Omental fat pad (tissue), 4 donors: ENCODE results near the gene NPDC1. TPM values are rescaled to one million over a fixed set of nuclear protein-coding genes. Genes with fewer than 3 reads are reported as not detected.
A peak's percentile ranks its signal among the peaks of the same experiment; 100 is the strongest.

Source experiments
- ATAC-seq: fragments of 150-250 bp; one replicate; pipeline ENCODE4 v1.9.1; 2016; ENCODE audit warnings: mild to moderate bottlenecking, moderate library complexity; ENCODE audit not compliant: low FRiP score
- DNase-seq: peaks from one replicate; pipeline ENCODE4 v3.0.0-alpha.2; 2019; ENCODE audit warnings: low spot score
- total RNA-seq, 4 donors: library from RNA; depleted of rRNA; stranded (reverse); fragments of >200 nt; gene quantifications; one replicate each; pipeline ENCODE4 v1.1.0, GENCODE V29; 2016
- TF ChIP-seq, protein P1 (sequence below), 3 donors: fragments of 450-650 bp; IDR thresholded peaks; one replicate each; pipeline ENCODE4 v1.5.1; 2016 to 2017; ENCODE audit warnings: antibody characterized with exemption in 3 of 3, mild to moderate bottlenecking in 3 of 3, moderate library complexity in 2 of 3

NPDC1 gene
- total RNA-seq, 4 donors from 2014 or later, result 37.2 to 70.5 (median 58.5) TPM

DNA sequence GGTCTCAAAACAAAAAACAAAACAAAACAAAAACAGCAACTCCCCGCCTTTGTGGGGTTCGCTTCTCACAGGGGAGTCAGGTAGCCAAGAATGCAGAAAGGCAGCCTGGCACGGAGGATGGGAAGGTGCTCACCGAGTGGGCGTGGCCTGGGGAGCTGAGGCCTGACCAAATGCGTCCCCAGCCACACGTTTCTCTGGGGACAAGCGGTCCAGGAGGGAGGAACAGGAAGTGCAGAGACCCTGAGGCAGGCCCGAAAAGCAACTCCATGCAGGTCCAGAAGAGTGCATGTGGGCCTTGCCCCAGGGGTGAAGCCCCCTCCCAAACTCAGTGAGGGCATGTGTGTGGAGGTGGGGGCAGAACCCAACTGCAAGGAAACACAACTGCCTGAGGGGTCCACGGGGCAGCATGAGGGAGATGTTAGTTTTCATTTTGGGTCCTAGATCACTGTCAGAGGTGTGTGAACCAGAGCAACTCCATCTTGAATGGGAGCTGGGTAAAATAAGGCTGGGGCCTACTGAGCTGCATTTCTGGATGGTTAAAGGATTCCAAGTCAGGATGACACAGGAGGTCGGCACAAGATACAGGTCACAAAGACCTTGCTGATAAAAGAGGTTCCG is 28.8 kb upstream of the NPDC1 start:
- TF ChIP-seq, protein P1, sequence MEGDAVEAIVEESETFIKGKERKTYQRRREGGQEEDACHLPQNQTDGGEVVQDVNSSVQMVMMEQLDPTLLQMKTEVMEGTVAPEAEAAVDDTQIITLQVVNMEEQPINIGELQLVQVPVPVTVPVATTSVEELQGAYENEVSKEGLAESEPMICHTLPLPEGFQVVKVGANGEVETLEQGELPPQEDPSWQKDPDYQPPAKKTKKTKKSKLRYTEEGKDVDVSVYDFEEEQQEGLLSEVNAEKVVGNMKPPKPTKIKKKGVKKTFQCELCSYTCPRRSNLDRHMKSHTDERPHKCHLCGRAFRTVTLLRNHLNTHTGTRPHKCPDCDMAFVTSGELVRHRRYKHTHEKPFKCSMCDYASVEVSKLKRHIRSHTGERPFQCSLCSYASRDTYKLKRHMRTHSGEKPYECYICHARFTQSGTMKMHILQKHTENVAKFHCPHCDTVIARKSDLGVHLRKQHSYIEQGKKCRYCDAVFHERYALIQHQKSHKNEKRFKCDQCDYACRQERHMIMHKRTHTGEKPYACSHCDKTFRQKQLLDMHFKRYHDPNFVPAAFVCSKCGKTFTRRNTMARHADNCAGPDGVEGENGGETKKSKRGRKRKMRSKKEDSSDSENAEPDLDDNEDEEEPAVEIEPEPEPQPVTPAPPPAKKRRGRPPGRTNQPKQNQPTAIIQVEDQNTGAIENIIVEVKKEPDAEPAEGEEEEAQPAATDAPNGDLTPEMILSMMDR (IDR thresholded peaks at IDR 0.05), result no peak
- DNase-seq, result no peak
- ATAC-seq, result no peak

DNA sequence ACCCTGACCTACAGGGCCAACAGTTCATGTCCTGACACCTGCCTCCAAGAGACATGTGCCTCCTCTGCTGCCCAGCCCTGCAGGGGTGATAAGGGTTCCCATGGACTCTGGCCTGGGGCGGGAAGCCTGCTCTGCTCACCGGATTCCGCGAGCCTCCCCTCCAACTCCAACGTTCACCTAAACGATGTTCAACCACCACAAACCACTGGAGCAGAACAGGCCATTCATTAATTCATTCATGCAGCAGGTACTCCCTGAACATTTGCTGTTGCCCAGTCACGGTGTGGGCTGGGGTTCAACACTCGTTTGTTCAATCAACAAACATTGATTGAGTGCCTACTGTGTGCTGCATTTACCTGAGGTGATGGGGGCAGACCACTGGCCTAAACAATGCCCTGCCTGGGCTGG is 28.0 kb upstream of the NPDC1 start:
- DNase-seq (no peak), ATAC-seq (no peak)
- TF ChIP-seq, protein P1 (IDR thresholded peaks at IDR 0.05), result no peak

DNA sequence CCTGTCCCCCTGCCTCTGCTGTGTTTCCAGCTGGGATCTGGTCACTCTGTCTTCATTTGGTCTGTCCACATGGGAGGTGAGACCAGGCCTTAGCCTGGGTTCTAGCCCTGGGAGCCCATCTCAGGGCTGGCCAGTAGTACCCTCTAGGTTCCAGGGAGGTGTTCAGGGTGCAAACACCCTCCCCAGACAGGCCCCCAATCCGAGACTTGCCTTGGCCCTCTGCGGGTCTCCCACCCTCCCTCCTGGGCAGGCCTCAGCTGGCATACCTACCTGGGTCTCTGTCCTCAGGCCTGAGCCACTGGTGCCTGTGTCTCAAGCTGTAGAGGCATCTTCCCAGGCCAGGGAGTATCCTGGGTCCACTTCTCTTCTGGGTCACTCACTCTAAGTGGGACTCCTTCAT is 25.3 kb upstream of the NPDC1 start:
- ATAC-seq (no peak), DNase-seq (no peak)
- TF ChIP-seq, protein P1 (IDR thresholded peaks at IDR 0.05), result no peak

DNA sequence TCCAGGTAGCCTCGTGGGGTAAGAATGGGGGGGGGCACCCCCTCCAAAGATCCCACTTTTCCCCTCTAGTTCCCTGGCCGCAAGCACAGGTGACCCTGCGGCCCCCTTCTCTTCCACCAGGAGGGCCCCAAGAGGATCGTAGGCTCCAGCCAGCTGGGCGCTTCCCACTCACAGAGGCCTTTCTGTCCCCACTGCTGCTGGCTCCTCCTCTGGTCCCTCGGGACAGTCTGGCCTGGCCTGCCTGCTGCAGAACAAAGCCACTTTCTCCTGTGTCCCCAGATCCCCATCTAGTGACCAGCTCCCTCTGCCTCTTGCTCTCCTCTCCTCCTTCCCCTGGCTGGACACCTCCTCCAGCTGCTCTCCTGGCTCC is 24.9 kb upstream of the NPDC1 start:
- no peak for DNase-seq
- no peak for ATAC-seq
- TF ChIP-seq, protein P1 (IDR thresholded peaks at IDR 0.05), result no peak

DNA sequence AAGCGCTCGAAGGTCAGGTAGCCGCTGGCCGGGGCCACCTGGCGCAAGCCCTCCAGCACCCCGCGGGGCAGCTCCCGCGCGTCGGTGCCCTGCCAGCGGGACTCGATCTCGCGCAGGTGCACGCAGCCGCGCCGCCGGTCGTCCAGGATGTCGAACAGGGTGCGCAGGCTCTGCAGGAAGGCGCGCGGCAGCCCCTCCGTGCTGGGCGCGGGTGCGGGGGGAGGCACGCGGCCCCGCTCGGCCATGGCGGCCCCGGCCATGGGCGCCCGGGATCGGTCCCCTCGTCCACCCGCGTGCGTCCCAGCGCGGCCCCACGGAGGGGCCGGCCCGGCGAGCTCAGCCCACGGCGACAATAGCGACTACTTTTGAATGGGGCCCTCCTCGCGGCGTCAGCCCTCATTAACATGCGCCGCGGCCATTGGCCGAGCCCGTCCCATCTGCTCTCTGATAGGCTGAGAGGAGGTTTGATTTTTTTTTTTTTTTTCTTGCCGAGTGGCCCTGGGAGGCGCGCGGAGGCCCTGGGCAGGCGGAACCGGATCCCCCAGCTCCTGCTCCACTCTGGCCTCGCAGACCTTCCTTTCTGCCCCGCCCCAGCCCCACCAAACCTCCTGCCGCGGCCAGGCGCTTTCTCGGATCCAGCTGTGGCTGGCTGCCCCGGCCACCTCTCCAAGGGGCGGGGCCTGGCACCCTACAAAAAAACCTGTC is 24.4 kb upstream of the NPDC1 start, which contains the start of gene SAPCD2:
Gene SAPCD2 (minus strand): TSS at position 357 of the 705 bp plus-strand sequence. CDS start 97 bp downstream, at position 260.
- TF ChIP-seq, protein P1 (IDR thresholded peaks at IDR 0.05), result no peak
- peak; percentile 45 for DNase-seq
- peak; percentile 82 for ATAC-seq

DNA sequence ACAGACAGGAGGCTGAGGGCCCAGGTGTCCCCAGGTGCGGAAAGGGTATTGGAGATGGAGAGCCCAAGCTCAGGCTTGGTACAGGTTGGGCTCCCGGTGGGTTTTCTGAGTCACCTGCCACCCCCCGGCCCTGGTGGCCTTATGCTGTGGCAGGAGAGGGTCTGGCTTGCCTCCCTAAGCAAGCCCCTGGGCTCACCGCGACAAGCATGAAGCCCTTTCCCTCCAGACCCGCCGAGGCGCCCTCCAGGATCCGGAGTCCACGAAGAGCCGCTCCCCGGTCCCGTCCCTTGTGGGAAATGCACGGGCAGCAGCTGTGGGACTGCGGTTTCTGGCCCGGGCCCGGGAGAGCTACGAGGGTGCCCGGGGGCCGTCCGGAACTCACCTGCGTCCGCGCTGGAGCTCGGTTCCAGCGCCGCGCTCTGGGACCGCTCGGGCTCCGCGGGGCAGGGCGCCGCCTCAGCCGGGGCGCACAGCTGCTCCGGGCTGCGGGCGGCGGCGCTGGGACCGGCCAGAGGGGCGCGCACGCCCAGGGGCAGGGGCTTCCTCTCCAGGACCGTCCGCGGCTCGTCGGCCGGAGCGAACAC is 23.6 kb upstream of the NPDC1 start:
- no peak for ATAC-seq
- TF ChIP-seq, protein P1 (IDR thresholded peaks at IDR 0.05), result no peak
- no peak for DNase-seq
